Cardiac fibroblast (primary cell): ENCODE data around the gene REG1B.

Source experiments
- DNase-seq, 2 donors: peaks; one replicate each; pipeline versions ENCODE4 v3.0.0 to v3.0.0-alpha.2; 2010; ENCODE audit warnings: low read depth in 2 of 2
- H3K4me3 ChIP-seq, 2 donors: replicated peaks in 1 of 2; 1 replicate in 1 of 2; 2 replicates in 1 of 2; pipeline ENCODE4 v1.5.1; 2011; ENCODE audit warnings: low read depth in 2 of 2, low read length in 2 of 2, mild to moderate bottlenecking in 2 of 2, moderate library complexity in 1 of 2
- CTCF ChIP-seq: IDR thresholded peaks from one replicate; pipeline ENCODE4 v1.5.1; 2011; ENCODE audit warnings: low read depth, mild to moderate bottlenecking, low read length, inconsistent platforms

REG1B gene

GRCh38 chr2:79124907-79125720, 37.3 kb upstream of the REG1B start:
- TF ChIP-seq CTCF, result no peak
- no peak overlapping the region for H3K4me3 ChIP-seq
- DNase-seq, result no peak

- TF ChIP-seq CTCF, result no peak
- DNase-seq, result no peak
- H3K4me3 ChIP-seq, result no peak overlapping the region
These were observed 34.9 kb upstream of the REG1B start for GRCh38 chr2:79122676-79123075.

- DNase-seq, result no peak
- H3K4me3 ChIP-seq, result no peak within 1 kb of the TSS
- TF ChIP-seq CTCF, result no peak
These were observed 32.5 kb upstream of the REG1B start, which contains the start of gene REG1A for GRCh38 chr2:79120194-79120713. TSS of gene REG1A (plus strand) at chr2:79120488. CDS start at chr2:79120862, 374 bp downstream.

- DNase-seq, result no peak
- no peak for TF ChIP-seq CTCF
- no peak overlapping the region for H3K4me3 ChIP-seq
These were observed 29.5 kb upstream of the REG1B start for GRCh38 chr2:79116997-79117928.

- DNase-seq, result no peak
- no peak for TF ChIP-seq CTCF
- H3K4me3 ChIP-seq, result no peak overlapping the region
These were observed 27.2 kb upstream of the REG1B start for GRCh38 chr2:79114797-79115494.

GRCh38 chr2:79112269-79112668, 24.5 kb upstream of the REG1B start:
- no peak for DNase-seq
- H3K4me3 ChIP-seq, result no peak overlapping the region
- TF ChIP-seq CTCF, result no peak
